ENCODE measurements around the gene COPG1. TPM values are rescaled to one million over a fixed set of nuclear protein-coding genes. Genes with fewer than 3 reads are reported as not detected.

COPG1 gene
- total and polyA plus RNA-seq, 2 of the 4 experiments (the other 2 are of a cell fraction): 203 to 446 TPM

DNA sequence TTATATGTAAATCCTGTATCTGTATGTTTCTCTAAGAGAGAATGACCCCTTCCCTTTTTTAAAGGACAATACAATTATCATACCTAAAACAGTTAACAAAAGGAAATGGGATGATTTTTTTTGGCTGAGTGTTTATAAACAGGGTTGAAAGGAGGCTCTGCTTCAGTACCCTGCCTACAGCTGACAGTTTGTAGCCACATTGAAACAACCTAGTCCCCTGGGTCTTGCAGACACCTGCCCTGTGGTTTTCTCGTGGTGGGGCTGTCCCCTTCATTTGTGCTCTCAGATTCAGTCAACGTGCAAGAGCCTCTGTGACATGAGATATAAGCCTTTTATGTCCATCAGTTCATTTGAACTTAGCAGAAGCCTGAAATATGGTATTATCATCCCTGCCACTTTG lies 27.0 kb downstream of the COPG1 start:
- H3K56ac ChIP-seq (ENCODE audit: extremely low read depth, insufficient read depth, low read length): no peak overlapping the region
- no peak overlapping the region for H2BK120ac ChIP-seq (ENCODE audit: low read depth, low read length)
- ChIA-PET POLR2A (ENCODE audit: unreplicated experiment) (no interaction called here), CTCF (no interaction called here)
- 75% methylated on average over 1 of the region's 2 CpGs; no CpG with 5 or more reads in 1 of the 2 experiments for WGBS, 2 experiments (ENCODE audit: extremely low coverage in 2 of 2, insufficient read length in 1 of 2)
- no peak overlapping the region for H2AFZ ChIP-seq (replicated peaks; ENCODE audit: low read length, poor library complexity)
- H4K91ac ChIP-seq (ENCODE audit: insufficient read depth, low read depth, low read length): no peak overlapping the region
- peaks cover 45% of the 10 kb centered on the region for H3K36me3 ChIP-seq (ENCODE audit: control insufficient read depth, insufficient read depth, low read length)
- intact Hi-C loops (cut with micrococcal nuclease) (no loop called here), in situ Hi-C loops (cut with MboI; ENCODE audit: low sequenced_read_pairs) (no loop called here), dilution Hi-C loops (cut with HindIII; ENCODE audit: low sequenced_read_pairs, unreplicated experiment) (no loop called here)
- H4K20me1 ChIP-seq (ENCODE audit: insufficient read depth, low read length): peaks cover 16% of the 10 kb centered on the region
- no peak overlapping the region for H3K4me2 ChIP-seq (ENCODE audit: low read depth, low read length)
- no peak overlapping the region for H3K23ac ChIP-seq (ENCODE audit: low read depth, low read length)
- BruUV-seq (replicated peaks): no TSS peak
- no peak overlapping the region for H4K8ac ChIP-seq (ENCODE audit: low read depth in 2 of 2, low read length in 2 of 2)
- H3K9me3 ChIP-seq (ENCODE audit: control insufficient read depth, insufficient read depth, low read length): no peaks in the 10 kb centered on the region
- no peak for ATAC-seq (ENCODE audit: low read depth)
- H2BK15ac ChIP-seq (ENCODE audit: low read depth, low read length): no peak overlapping the region
- H3K4me1 ChIP-seq (ENCODE audit: control insufficient read depth, insufficient read depth, low read length): peaks cover 7% of the 10 kb centered on the region; the same call in 1 of the 2 replicates
- H3K18ac ChIP-seq (ENCODE audit: low read depth, low read length): no peak overlapping the region
- no peak overlapping the region for H2BK20ac ChIP-seq (ENCODE audit: low read depth, low read length)
- no peak overlapping the region for H3K4ac ChIP-seq (ENCODE audit: low read depth, low read length)
- H3K27me3 ChIP-seq (ENCODE audit: control insufficient read depth, insufficient read depth, low read length): no peaks in the 10 kb centered on the region
- no peak overlapping the region for H4K5ac ChIP-seq (ENCODE audit: low read depth, low read length)
- DNase-seq: no peak
- H2AK5ac ChIP-seq (ENCODE audit: low read depth, low read length): no peak overlapping the region
- peaks cover 6% of the 10 kb centered on the region; the same call in 1 of the 2 replicates for H3K9me1 ChIP-seq (ENCODE audit: insufficient read depth, low read length)
- TF ChIP-seq CTCF (conservative IDR thresholded peaks at IDR 0.05; ENCODE audit: low read depth, low read length) (no peak), CEBPB (IDR thresholded peaks at IDR 0.05; ENCODE audit: low read depth, low read length) (no peak), SMC3 (IDR thresholded peaks at IDR 0.05; ENCODE audit: low read depth, low read length) (no peak), NFE2L2 (IDR thresholded peaks at IDR 0.05; ENCODE audit: low read depth, low read length) (no peak), RCOR1 (IDR thresholded peaks at IDR 0.05; ENCODE audit: insufficient replicate concordance, low read length) (no peak), FOS (IDR thresholded peaks at IDR 0.05; ENCODE audit: low read depth, low read length) (no peak)
- TF ChIP-seq, protein P1, sequence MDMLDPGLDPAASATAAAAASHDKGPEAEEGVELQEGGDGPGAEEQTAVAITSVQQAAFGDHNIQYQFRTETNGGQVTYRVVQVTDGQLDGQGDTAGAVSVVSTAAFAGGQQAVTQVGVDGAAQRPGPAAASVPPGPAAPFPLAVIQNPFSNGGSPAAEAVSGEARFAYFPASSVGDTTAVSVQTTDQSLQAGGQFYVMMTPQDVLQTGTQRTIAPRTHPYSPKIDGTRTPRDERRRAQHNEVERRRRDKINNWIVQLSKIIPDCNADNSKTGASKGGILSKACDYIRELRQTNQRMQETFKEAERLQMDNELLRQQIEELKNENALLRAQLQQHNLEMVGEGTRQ (IDR thresholded peaks at IDR 0.05; ENCODE audit: low read depth, low read length): no peak
- H3K27ac ChIP-seq (ENCODE audit: insufficient read depth, low read length): no peak overlapping the region
- H3K14ac ChIP-seq (replicated peaks; ENCODE audit: low read depth, low read length): no peak overlapping the region
- no peak overlapping the region for H3K9ac ChIP-seq (ENCODE audit: low read depth, low read length)
- no peak overlapping the region for H2AK9ac ChIP-seq (replicated peaks; ENCODE audit: low read depth, low read length, poor library complexity)
- no peak overlapping the region for H3K4me3 ChIP-seq (ENCODE audit: insufficient read depth, low read depth, low read length)
- peaks cover 15 to 35% of the 10 kb centered on the region in 2 experiments for H3K79me1 ChIP-seq (ENCODE audit: low read depth in 1 of 2, low read length in 2 of 2)
- H2BK5ac ChIP-seq (ENCODE audit: low read depth, low read length, poor library complexity, severe bottlenecking): no peak overlapping the region

Measured in IMR-90 (cell line).